WERI-Rb-1 (cell line): Measurements from ENCODE around the gene POTEC.
"Not testable (repeated sequence)": the region's sequence is repeated elsewhere in the genome, so short reads cannot be mapped to it uniquely, and the experiment has no call there.

Experiments used
- DNase-seq: peaks from one replicate; pipeline ENCODE4 v3.0.0-alpha.2; 2020
- H3K27ac ChIP-seq: fragments of 250-450 bp; sonication (Bioruptor Pico); 2 replicates; pipeline ENCODE4 v1.5.1; 2020; ENCODE audit warnings: mild to moderate bottlenecking, moderate library complexity
- H3K27me3 ChIP-seq: fragments of 250-450 bp; sonication (Bioruptor Pico); 2 replicates; pipeline ENCODE4 v1.5.1; 2021; ENCODE audit warnings: mild to moderate bottlenecking, low read depth, moderate library complexity; ENCODE audit not compliant: insufficient read depth, severe bottlenecking
- H3K36me3 ChIP-seq: fragments of 250-450 bp; sonication (Bioruptor Pico); 2 replicates; pipeline ENCODE4 v1.5.1; 2020; ENCODE audit warnings: mild to moderate bottlenecking, moderate library complexity
- H3K4me3 ChIP-seq: 2 replicates; pipeline ENCODE4 v1.5.1; 2011; ENCODE audit warnings: low read depth, mild to moderate bottlenecking, control low read depth, low read length
- H3K9me3 ChIP-seq: fragments of 250-450 bp; sonication (Bioruptor Pico); 2 replicates; pipeline ENCODE4 v1.5.1; 2021; ENCODE audit warnings: mild to moderate bottlenecking, moderate library complexity; ENCODE audit not compliant: severe bottlenecking
- CTCF ChIP-seq: IDR thresholded peaks from 2 replicates; pipeline ENCODE4 v1.5.1; 2011; ENCODE audit warnings: low read depth, mild to moderate bottlenecking, control low read depth, inconsistent platforms, low read length

Gene POTEC

GRCh38 chr18:14543446-14543964 lies at the start of gene POTEC:
TSS of gene POTEC (minus strand) at chr18:14543600. CDS start at chr18:14543146, 454 bp downstream.
- not testable (repeated sequence) for H3K9me3 ChIP-seq, H3K4me3 ChIP-seq, H3K27ac ChIP-seq, H3K36me3 ChIP-seq, DNase-seq, H3K27me3 ChIP-seq

DNA sequence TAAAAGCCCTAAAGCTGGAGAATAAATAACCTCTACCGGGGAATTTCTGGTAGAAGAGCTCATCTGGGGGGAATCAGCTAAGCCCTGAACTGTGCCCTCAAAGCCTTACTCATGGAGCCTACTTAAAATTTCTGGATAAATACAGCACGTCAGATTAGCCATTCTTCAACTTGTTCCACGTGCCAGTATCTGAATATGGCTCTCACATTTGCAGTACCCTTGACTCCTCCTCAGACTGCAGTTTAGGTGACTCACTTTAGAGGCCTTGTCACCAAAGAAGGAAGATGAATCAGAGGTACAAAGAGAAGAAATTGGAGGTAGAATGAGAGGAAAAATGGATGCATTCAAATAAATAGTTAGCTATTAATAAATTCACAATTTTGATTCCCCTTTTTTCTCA lies 34.6 kb upstream of the POTEC start:
- Histone ChIP-seq H3K27ac (no peak overlapping the region), H3K36me3 (no peaks in the 10 kb centered on the region), H3K9me3 (no peaks in the 10 kb centered on the region), H3K27me3 (peaks cover 14% of the 10 kb centered on the region), H3K4me3 (no peak overlapping the region)
- no peak for TF ChIP-seq CTCF
- DNase-seq: no peak

- not testable (repeated sequence) for H3K27me3 ChIP-seq
Observed at GRCh38 chr18:14559502-14559901, 16.1 kb upstream of the POTEC start.

DNA sequence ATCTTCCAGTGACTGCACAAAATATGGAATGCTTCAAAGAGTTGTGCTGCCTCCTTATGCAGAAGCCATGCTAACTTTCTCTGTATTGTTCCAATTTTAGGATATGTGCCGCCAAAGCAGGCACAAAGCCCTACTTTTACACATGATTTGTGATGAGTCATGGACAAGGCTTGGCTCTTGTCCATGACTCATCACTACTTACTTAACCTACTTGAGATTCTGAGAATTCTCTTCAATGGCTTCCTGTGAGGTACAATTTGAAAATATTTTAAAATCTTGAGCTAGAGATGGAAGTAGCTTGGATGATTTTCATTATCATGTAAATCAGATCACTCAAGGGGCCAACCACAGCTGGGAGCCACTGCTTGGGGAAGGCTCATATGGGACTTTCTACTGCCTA lies 11.7 kb downstream of the POTEC start:
- not testable (repeated sequence) for H3K27ac ChIP-seq, H3K36me3 ChIP-seq, H3K9me3 ChIP-seq, H3K27me3 ChIP-seq, DNase-seq, H3K4me3 ChIP-seq

More at GRCh38 chr18:14559502-14559901, 16.1 kb upstream of the POTEC start:
- not testable (repeated sequence) for H3K27ac ChIP-seq, H3K36me3 ChIP-seq, H3K4me3 ChIP-seq, DNase-seq, H3K9me3 ChIP-seq

DNA sequence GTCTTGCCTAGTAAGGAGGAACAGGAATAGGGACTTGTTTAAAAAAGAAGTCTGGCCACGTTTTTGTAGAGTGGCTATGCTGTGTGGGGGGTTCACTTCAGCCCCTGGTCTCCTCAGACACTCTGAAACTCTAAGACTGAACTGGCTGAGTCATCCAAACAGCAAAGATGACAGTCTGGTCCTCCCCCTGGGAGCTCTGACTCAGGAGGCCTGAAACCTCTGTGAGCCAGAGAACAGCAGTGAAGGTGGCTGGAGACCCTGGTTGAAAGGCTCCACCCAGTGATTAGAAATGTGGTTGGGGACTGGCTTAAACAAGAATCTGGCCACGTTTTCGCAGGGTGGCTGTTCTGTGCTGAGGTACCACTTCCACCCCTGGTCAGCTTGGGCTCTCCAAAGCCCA lies 32.7 kb downstream of the POTEC start:
- H3K4me3 ChIP-seq, DNase-seq, H3K9me3 ChIP-seq, H3K36me3 ChIP-seq, H3K27me3 ChIP-seq, H3K27ac ChIP-seq: not testable (repeated sequence)

- not testable (repeated sequence) for H3K4me3 ChIP-seq, DNase-seq, H3K36me3 ChIP-seq, H3K27me3 ChIP-seq, H3K9me3 ChIP-seq, H3K27ac ChIP-seq
Observed at GRCh38 chr18:14503691-14504090, 39.7 kb downstream of the POTEC start.

DNA sequence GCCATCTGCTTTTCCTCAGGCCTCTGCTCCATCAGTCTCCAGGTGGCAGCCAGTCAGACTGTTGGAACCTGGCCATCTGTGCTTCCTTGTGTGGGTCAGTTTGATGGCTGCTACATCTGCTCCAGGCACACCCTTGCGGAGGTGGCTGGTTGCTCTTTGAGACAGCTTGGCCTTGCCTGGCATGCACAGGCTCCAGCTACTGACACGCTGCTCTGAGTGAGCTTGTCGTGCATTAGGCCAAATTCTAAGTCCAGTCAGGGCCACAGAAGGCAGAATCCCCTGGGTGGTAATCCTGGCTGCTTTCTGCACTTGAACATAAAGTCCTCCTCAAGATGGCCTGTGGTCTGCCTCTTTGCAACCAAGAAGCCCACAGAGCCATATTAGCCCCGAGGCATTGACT lies 41.5 kb downstream of the POTEC start:
- not testable (repeated sequence) for H3K4me3 ChIP-seq, DNase-seq, H3K27me3 ChIP-seq, H3K9me3 ChIP-seq, H3K27ac ChIP-seq, H3K36me3 ChIP-seq

- not testable (repeated sequence) for DNase-seq, H3K36me3 ChIP-seq, H3K9me3 ChIP-seq, H3K27ac ChIP-seq, H3K4me3 ChIP-seq, H3K27me3 ChIP-seq
Observed at GRCh38 chr18:14489256-14490014, 54.0 kb downstream of the POTEC start.

DNA sequence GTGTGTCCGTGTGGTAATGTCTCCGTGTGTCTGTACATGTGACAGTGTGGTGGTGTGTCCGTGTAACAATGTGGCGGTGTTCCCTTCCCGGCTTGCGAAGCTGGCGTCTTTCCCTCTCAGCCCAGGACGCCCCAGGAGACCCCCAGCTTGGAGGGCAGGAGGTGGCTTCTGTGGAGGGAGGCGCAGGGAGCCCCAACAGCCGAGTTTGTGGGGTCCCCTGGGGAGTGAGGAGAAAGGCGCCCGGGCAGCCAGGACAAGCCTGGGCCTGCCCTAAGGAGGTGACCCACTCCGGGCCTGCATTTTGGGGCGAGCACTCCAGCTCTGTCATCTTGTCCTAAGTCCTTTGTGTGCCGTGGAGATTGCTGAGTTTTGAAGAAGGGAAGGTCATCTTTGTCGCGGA lies 54.6 kb downstream of the POTEC start:
- not testable (repeated sequence) for H3K9me3 ChIP-seq, H3K4me3 ChIP-seq, DNase-seq, H3K36me3 ChIP-seq, H3K27ac ChIP-seq, H3K27me3 ChIP-seq

DNA sequence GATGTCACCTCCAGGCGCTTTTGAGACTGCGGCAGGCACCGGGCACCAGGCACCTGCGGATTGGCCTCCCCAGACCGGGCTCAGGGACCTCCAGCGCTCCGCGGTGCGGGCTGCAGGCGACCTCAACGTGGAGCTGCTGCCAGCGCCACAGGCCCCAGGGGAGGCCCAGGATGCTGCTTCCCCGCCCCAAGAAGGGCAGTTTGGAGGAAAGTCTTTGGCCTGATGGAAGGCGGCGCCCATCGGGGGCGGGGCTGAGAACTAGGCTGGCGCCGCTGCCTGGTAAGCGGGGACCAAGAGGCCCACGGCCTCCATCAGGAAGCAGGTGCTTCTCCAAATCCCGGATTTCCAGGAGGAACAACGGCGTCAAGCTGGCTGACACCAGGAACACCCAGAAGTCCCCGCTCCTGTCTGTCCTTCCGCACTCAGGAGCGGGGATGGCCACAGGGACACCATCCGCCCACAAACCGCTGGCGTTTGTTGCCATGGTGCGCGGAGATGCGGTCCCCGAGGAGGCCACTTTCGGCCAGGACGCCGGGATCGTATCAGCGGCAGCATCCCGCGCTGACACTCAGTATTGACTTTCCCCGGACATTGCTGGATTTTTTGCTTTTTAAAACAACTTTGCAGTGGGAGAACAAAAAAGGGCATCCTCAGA lies 56.3 kb downstream of the POTEC start:
- not testable (repeated sequence) for H3K9me3 ChIP-seq, H3K36me3 ChIP-seq, DNase-seq, H3K27ac ChIP-seq, H3K4me3 ChIP-seq, H3K27me3 ChIP-seq

DNA sequence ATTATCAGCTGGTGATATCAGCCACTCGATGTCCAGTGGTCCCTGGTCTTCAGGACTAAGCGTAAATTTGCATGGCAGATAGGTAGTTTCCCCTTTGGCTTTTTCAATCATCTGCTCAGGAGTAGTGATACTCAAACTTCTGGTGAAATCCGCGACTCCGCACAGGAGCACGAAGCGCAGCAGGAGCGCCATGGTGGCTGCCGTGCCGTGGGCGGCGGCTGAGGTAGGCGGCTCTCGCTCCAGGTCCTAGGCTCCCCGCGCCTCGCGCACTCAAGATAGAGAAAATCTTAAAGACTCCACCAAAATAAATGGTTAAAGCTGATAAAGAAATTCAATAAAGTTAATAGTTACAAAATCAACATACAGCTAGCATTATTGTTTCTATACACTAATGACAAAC lies 64.3 kb downstream of the POTEC start:
- H3K27me3 ChIP-seq, H3K9me3 ChIP-seq, H3K27ac ChIP-seq, H3K36me3 ChIP-seq, DNase-seq, H3K4me3 ChIP-seq: not testable (repeated sequence)

- DNase-seq, H3K9me3 ChIP-seq, H3K4me3 ChIP-seq, H3K36me3 ChIP-seq, H3K27ac ChIP-seq: not testable (repeated sequence)
- H3K27me3 ChIP-seq: peaks cover 11% of the 10 kb centered on the region
Observed at GRCh38 chr18:14475520-14475919, 67.9 kb downstream of the POTEC start.

- not testable (repeated sequence) for H3K36me3 ChIP-seq, H3K9me3 ChIP-seq, H3K27ac ChIP-seq
Observed at GRCh38 chr18:14474752-14475151, 68.6 kb downstream of the POTEC start.

More at GRCh38 chr18:14474752-14475151, 68.6 kb downstream of the POTEC start:
- not testable (repeated sequence) for H3K4me3 ChIP-seq, DNase-seq
- peaks cover 11% of the 10 kb centered on the region for H3K27me3 ChIP-seq
